Caco-2 (cell line): Measurements from ENCODE around the gene TPBGL. TPM values are rescaled to one million over a fixed set of nuclear protein-coding genes. Genes with fewer than 3 reads are reported as not detected.

Source experiments
- BruUV-seq: library from RNA; stranded (reverse); fragments of 400-500 nt; replicated peaks from 2 replicates; lab custom pipeline; 2021; lab: Mats Ljungman, UMichigan
- CTCF ChIA-PET: fragments of 300-600 bp; sonication (Branson Sonifier 250); formaldehyde crosslinking; loops from one replicate; lab custom pipeline; 2022; ENCODE audit warnings: antibody characterized with exemption; lab: Charles Lee
- POLR2A ChIA-PET: fragments of 300-600 bp; sonication (Branson Sonifier 250); formaldehyde crosslinking; loops from one replicate; lab custom pipeline; 2022; ENCODE audit warnings: antibody characterized with exemption; lab: Charles Lee
- DNase-seq, 2 experiments: peaks; one replicate each; pipeline versions ENCODE4 v3.0.0 to v3.0.0-alpha.2; 2020 to 2022
- H3K27me3 ChIP-seq: replicated peaks from 2 replicates; pipeline ENCODE4 v1.6.0; 2011; ENCODE audit warnings: low read length; ENCODE audit not compliant: control insufficient read depth, insufficient read depth
- H3K36me3 ChIP-seq: 2 replicates; pipeline ENCODE4 v1.5.1; 2011; ENCODE audit warnings: low read length; ENCODE audit not compliant: control insufficient read depth, insufficient read depth
- H3K4me1 ChIP-seq: fragments of 250-450 bp; sonication (Bioruptor Pico); 2 replicates; pipeline ENCODE4 v1.5.1; 2020; ENCODE audit warnings: mild to moderate bottlenecking
- H3K4me3 ChIP-seq: 2 replicates; pipeline ENCODE4 v1.5.1; 2011; ENCODE audit warnings: low read depth, mild to moderate bottlenecking, control low read depth, low read length
- H3K9me3 ChIP-seq: fragments of 250-450 bp; sonication (Bioruptor Pico); 2 replicates; pipeline ENCODE4 v1.5.1; 2020; ENCODE audit warnings: mild to moderate bottlenecking, moderate library complexity
- H3K27ac Mint-ChIP-seq: one replicate; pipeline ENCODE4 v1.8.0; 2022; ENCODE audit warnings: mixed read lengths; ENCODE audit not compliant: unreplicated experiment
- H3K27me3 Mint-ChIP-seq: one replicate; pipeline ENCODE4 v1.8.0; 2022; ENCODE audit warnings: mixed read lengths; ENCODE audit not compliant: insufficient read depth, unreplicated experiment
- H3K36me3 Mint-ChIP-seq: one replicate; pipeline ENCODE4 v1.8.0; 2022; ENCODE audit warnings: mild to moderate bottlenecking, mixed read lengths; ENCODE audit not compliant: insufficient read depth, unreplicated experiment
- H3K4me1 Mint-ChIP-seq: one replicate; pipeline ENCODE4 v1.8.0; 2022; ENCODE audit warnings: low read depth, mixed read lengths; ENCODE audit not compliant: unreplicated experiment
- H3K4me3 Mint-ChIP-seq: one replicate; pipeline ENCODE4 v1.8.0; 2022; ENCODE audit warnings: mild to moderate bottlenecking, moderate library complexity, mixed read lengths; ENCODE audit not compliant: unreplicated experiment
- H3K9me3 Mint-ChIP-seq: one replicate; pipeline ENCODE4 v1.8.0; 2022; ENCODE audit warnings: mixed read lengths; ENCODE audit not compliant: unreplicated experiment
- intact Hi-C: fragments of 100-400 bp; cut with micrococcal nuclease; formaldehyde crosslinking; loops from one replicate; pipeline ENCODE4 v1.10.0; 2022; ENCODE audit not compliant: unreplicated experiment
- total RNA-seq: library from RNA; stranded (reverse); gene quantifications from 2 replicates; pipeline ENCODE4 v1.2.3, GENCODE V29; 2022
- TF ChIP-seq, protein P1 (sequence below), 2 experiments: fragments of 200-600 bp in 1 of 2; IDR thresholded peaks; 1 replicate in 1 of 2; 2 replicates in 1 of 2; pipeline versions ENCODE4 v1.5.1 to v1.8.0; 2011 to 2022; ENCODE audit warnings: antibody characterized with exemption in 1 of 2, control low read depth in 1 of 2, inconsistent platforms in 1 of 2, low read depth in 1 of 2, low read length in 1 of 2, mild to moderate bottlenecking in 1 of 2, moderate library complexity in 1 of 2; ENCODE audit not compliant: insufficient read depth in 1 of 2, severe bottlenecking in 1 of 2, unreplicated experiment in 1 of 2

The TPBGL gene
- total RNA-seq, 1 experiment from 2014 or later, result 0.18 TPM

GRCh38 chr11:75254326-75254725, 13.8 kb downstream of the TPBGL start:
- BruUV-seq, result no TSS peak
- peaks cover 8% of the 10 kb centered on the region for H3K36me3 Mint-ChIP-seq
- H3K27me3 Mint-ChIP-seq, result peaks cover 20% of the 10 kb centered on the region
- H3K4me3 Mint-ChIP-seq, result no peak overlapping the region
- Histone ChIP-seq H3K4me1 (no peaks in the 10 kb centered on the region), H3K9me3 (peaks cover 17% of the 10 kb centered on the region), H3K27me3 (no peaks in the 10 kb centered on the region), H3K36me3 (no peaks in the 10 kb centered on the region), H3K4me3 (no peak overlapping the region)
- no peaks in the 10 kb centered on the region for H3K4me1 Mint-ChIP-seq
- H3K27ac Mint-ChIP-seq, result no peak overlapping the region
- DNase-seq, result no peak
- TF ChIP-seq, protein P1, sequence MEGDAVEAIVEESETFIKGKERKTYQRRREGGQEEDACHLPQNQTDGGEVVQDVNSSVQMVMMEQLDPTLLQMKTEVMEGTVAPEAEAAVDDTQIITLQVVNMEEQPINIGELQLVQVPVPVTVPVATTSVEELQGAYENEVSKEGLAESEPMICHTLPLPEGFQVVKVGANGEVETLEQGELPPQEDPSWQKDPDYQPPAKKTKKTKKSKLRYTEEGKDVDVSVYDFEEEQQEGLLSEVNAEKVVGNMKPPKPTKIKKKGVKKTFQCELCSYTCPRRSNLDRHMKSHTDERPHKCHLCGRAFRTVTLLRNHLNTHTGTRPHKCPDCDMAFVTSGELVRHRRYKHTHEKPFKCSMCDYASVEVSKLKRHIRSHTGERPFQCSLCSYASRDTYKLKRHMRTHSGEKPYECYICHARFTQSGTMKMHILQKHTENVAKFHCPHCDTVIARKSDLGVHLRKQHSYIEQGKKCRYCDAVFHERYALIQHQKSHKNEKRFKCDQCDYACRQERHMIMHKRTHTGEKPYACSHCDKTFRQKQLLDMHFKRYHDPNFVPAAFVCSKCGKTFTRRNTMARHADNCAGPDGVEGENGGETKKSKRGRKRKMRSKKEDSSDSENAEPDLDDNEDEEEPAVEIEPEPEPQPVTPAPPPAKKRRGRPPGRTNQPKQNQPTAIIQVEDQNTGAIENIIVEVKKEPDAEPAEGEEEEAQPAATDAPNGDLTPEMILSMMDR (IDR thresholded peaks at IDR 0.05; ENCODE audit: insufficient read depth in 1 of 2, low read depth in 1 of 2, low read length in 1 of 2, severe bottlenecking in 1 of 2, unreplicated experiment in 1 of 2), result no peak
- ChIA-PET CTCF (interaction anchor here (1.0 to 2.1 kb wide), 2 partner anchors 17 to 552 kb away, joined by 3 to 7 read pairs; no protein-coding TSS in a partner anchor), POLR2A (no interaction called here)
- H3K9me3 Mint-ChIP-seq, result no peaks in the 10 kb centered on the region
- intact Hi-C loops, result no loop called here

DNA sequence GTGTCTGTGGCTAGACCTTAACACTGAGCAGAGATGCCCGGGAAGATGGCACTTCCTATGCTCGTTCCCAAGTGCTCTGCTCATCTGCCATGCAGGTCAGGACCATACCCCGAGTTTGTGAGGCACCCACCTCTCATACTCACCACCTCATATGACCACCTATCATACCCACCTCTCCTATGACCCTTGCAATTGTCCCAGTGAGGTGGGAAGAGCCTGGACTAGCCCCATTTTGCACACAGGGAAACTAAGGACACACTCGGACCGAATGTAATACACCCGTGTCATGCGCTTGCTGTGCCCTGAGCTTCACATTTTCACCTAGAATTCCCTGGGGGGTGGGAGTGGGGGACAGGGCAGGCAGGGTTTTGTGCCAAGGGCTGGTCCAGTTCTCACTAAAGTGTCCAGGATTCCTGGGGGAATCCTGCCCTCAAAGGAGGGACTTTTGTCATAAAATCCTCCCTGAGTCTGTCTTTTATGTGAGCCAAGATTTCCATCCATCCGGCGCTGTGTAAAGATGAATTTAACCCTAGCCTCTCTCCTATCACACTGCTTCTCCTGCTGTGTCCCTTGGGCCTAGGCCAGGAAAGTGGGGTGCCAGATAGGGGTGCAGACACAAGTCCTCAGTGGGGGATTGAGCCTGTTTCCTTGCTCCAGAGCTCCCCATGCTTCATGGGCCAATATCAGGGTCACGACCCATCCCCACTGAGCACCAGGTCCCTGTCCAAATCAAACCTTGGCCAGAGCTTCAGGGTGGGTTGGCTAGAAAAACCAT, 20.0 kb downstream of the TPBGL start:
- POLR2A ChIA-PET, result no interaction called here
- Histone ChIP-seq H3K4me1 (no peaks in the 10 kb centered on the region), H3K27me3 (no peaks in the 10 kb centered on the region; the same call in 1 of the 2 replicates), H3K9me3 (no peaks in the 10 kb centered on the region), H3K36me3 (no peaks in the 10 kb centered on the region), H3K4me3 (no peak overlapping the region)
- intact Hi-C loops, result no loop called here
- Mint-ChIP-seq H3K4me1 (peaks cover under 1% of the 10 kb centered on the region), H3K9me3 (no peaks in the 10 kb centered on the region), H3K27me3 (peaks cover 21% of the 10 kb centered on the region), H3K4me3 (no peak overlapping the region), H3K36me3 (peaks cover 49% of the 10 kb centered on the region), H3K27ac (no peak overlapping the region)
- DNase-seq, result peak in 1 of 2 experiments; percentile 32
- BruUV-seq, result TSS peak; percentile 5
- CTCF ChIA-PET, result interaction anchor here (0.7 to 1.1 kb wide), 2 partner anchors 12 to 53 kb away, joined by 3 read pairs; no protein-coding TSS in a partner anchor
- TF ChIP-seq, protein P1 (IDR thresholded peaks at IDR 0.05; ENCODE audit: insufficient read depth in 1 of 2, low read depth in 1 of 2, low read length in 1 of 2, severe bottlenecking in 1 of 2, unreplicated experiment in 1 of 2), result no peak

- Mint-ChIP-seq H3K36me3 (peaks cover 50% of the 10 kb centered on the region), H3K4me3 (no peak overlapping the region), H3K9me3 (no peaks in the 10 kb centered on the region), H3K27ac (no peak overlapping the region), H3K4me1 (peaks cover 9% of the 10 kb centered on the region), H3K27me3 (peaks cover 13% of the 10 kb centered on the region)
- BruUV-seq, result no TSS peak
- H3K4me1 ChIP-seq, result no peaks in the 10 kb centered on the region
- peak in 1 of 2 experiments; percentile 31 for DNase-seq
- CTCF ChIA-PET, result interaction anchor here (1.1 kb wide), 1 partner anchor 13 kb away, joined by 5 read pairs; no protein-coding TSS in a partner anchor
- TF ChIP-seq, protein P1 (IDR thresholded peaks at IDR 0.05; ENCODE audit: insufficient read depth in 1 of 2, low read depth in 1 of 2, low read length in 1 of 2, severe bottlenecking in 1 of 2, unreplicated experiment in 1 of 2), result no peak
- no peaks in the 10 kb centered on the region; the same call in 1 of the 2 replicates for H3K27me3 ChIP-seq
- H3K9me3 ChIP-seq, result no peaks in the 10 kb centered on the region
- no peaks in the 10 kb centered on the region for H3K36me3 ChIP-seq
- intact Hi-C loops, result no loop called here
- POLR2A ChIA-PET, result no interaction called here
- H3K4me3 ChIP-seq, result no peak overlapping the region
These were observed 21.4 kb downstream of the TPBGL start for GRCh38 chr11:75261902-75262361.
